Measurements from ENCODE around the gene OSBP. TPM values are rescaled to one million over a fixed set of nuclear protein-coding genes. Genes with fewer than 3 reads are reported as not detected.

Gene OSBP
- total and polyA plus RNA-seq, 2 donors (not counting 3 experiments of a cell fraction or from before 2014, with no cell fraction given) = 14.2 to 37.5 TPM

GRCh38 chr11:59560702-59561473 lies 54.7 kb downstream of the OSBP start:
- CTCF ChIA-PET = interaction anchor here (1.1 to 2.5 kb wide), 2 partner anchors 23 to 108 kb away, joined by 3 to 7 read pairs; partner anchors contain the start of gene PATL1
- peak overlapping the region; percentile 88 for H3K9ac ChIP-seq (replicated peaks; ENCODE audit: extremely low read depth, insufficient read depth, low read length)
- peak overlapping the region; percentile 76 for H3K4me2 ChIP-seq (ENCODE audit: insufficient read depth, low read length)
- no peaks in the 10 kb centered on the region for H3K9me1 ChIP-seq (replicated peaks; ENCODE audit: control insufficient read depth, extremely low read depth, insufficient read depth, low read length)
- H3K4me1 ChIP-seq (ENCODE audit: control insufficient read depth, extremely low read depth, insufficient read depth, low read length) = peaks cover 9% of the 10 kb centered on the region
- no peaks in the 10 kb centered on the region for H3K36me3 ChIP-seq (ENCODE audit: control insufficient read depth in 2 of 2, extremely low read depth in 1 of 2, insufficient read depth in 2 of 2, low read length in 2 of 2)
- POLR2A ChIA-PET = no interaction called here
- peak; percentile 88 for DNase-seq (ENCODE audit: low read depth, low spot score)
- no peaks in the 10 kb centered on the region for H3K79me2 ChIP-seq (ENCODE audit: control insufficient read depth, insufficient read depth, low read length)
- no peaks in the 10 kb centered on the region for H3K9me3 ChIP-seq (replicated peaks; ENCODE audit: control insufficient read depth, insufficient read depth, low read length)
- intact Hi-C loops (cut with micrococcal nuclease) (loop anchor here (1.0 kb wide), 2 partner anchors 10 to 108 kb away; partner anchors contain the start of gene PATL1), dilution Hi-C loops (cut with MboI; ENCODE audit: extremely low pct_ligation_motif_present, low sequenced_read_pairs) (no loop called here)
- no peaks in the 10 kb centered on the region for H3K27me3 ChIP-seq (ENCODE audit: control insufficient read depth in 2 of 2, insufficient read depth in 2 of 2, low read length in 2 of 2)
- H4K20me1 ChIP-seq (replicated peaks; ENCODE audit: control insufficient read depth, extremely low read depth, insufficient read depth, low read length) = no peaks in the 10 kb centered on the region
- peak; percentile 82 for FAIRE-seq
- TSS peak; percentile 34 for BruUV-seq (replicated peaks)
- H3K4me3 ChIP-seq (replicated peaks in 1 of 3; ENCODE audit: insufficient read depth in 1 of 3, low read depth in 1 of 3, low read length in 3 of 3) = peak overlapping the region; percentile 50 to 93 (median 70)
- H2AFZ ChIP-seq (ENCODE audit: low read depth, low read length) = peak overlapping the region; percentile 92
- peak overlapping the region; percentile 60 for H3K27ac ChIP-seq (ENCODE audit: insufficient read depth, low read depth, low read length)
- TF ChIP-seq GATA2 (IDR thresholded peaks at IDR 0.05; ENCODE audit: insufficient read depth, insufficient read length, low read depth, low read length) (no peak), FOS (IDR thresholded peaks at IDR 0.05; ENCODE audit: borderline replicate concordance, insufficient read depth, low read length) (peak; percentile 14), EZH2 (IDR thresholded peaks at IDR 0.05; ENCODE audit: borderline replicate concordance, low read depth, low read length, severe bottlenecking) (no peak), MAX (IDR thresholded peaks at IDR 0.05; ENCODE audit: insufficient read depth, insufficient read length) (no peak)

- Histone ChIP-seq H3K9ac (replicated peaks; ENCODE audit: extremely low read depth, insufficient read depth, low read length) (peak overlapping the region; percentile 88), H3K27ac (ENCODE audit: insufficient read depth, low read depth, low read length) (peak overlapping the region; percentile 60), H3K4me1 (ENCODE audit: control insufficient read depth, extremely low read depth, insufficient read depth, low read length) (peaks cover 9% of the 10 kb centered on the region), H3K27me3 (ENCODE audit: control insufficient read depth in 2 of 2, insufficient read depth in 2 of 2, low read length in 2 of 2) (no peaks in the 10 kb centered on the region), H3K79me2 (ENCODE audit: control insufficient read depth, insufficient read depth, low read length) (no peaks in the 10 kb centered on the region), H3K9me3 (replicated peaks; ENCODE audit: control insufficient read depth, insufficient read depth, low read length) (no peaks in the 10 kb centered on the region), H3K4me2 (ENCODE audit: insufficient read depth, low read length) (peak overlapping the region; percentile 64), H3K9me1 (replicated peaks; ENCODE audit: control insufficient read depth, extremely low read depth, insufficient read depth, low read length) (no peaks in the 10 kb centered on the region), H4K20me1 (replicated peaks; ENCODE audit: control insufficient read depth, extremely low read depth, insufficient read depth, low read length) (no peaks in the 10 kb centered on the region), H3K36me3 (ENCODE audit: control insufficient read depth in 2 of 2, extremely low read depth in 1 of 2, insufficient read depth in 2 of 2, low read length in 2 of 2) (no peaks in the 10 kb centered on the region), H2AFZ (ENCODE audit: low read depth, low read length) (peak overlapping the region; percentile 92), H3K4me3 (replicated peaks in 1 of 3; ENCODE audit: insufficient read depth in 1 of 3, low read depth in 1 of 3, low read length in 3 of 3) (peak overlapping the region; percentile 50 to 93 (median 70))
- dilution Hi-C loops (cut with MboI; ENCODE audit: extremely low pct_ligation_motif_present, low sequenced_read_pairs) = no loop called here
- DNase-seq (ENCODE audit: low read depth, low spot score) = peak; percentile 86
- intact Hi-C loops (cut with micrococcal nuclease) = loop anchor here (1.0 kb wide), 1 partner anchor 9 kb away; no protein-coding TSS in a partner anchor
- TF ChIP-seq MAX (IDR thresholded peaks at IDR 0.05; ENCODE audit: insufficient read depth, insufficient read length) = no peak
- TF ChIP-seq EZH2 (IDR thresholded peaks at IDR 0.05; ENCODE audit: borderline replicate concordance, low read depth, low read length, severe bottlenecking) = no peak
- TF ChIP-seq JUN (IDR thresholded peaks at IDR 0.05; ENCODE audit: borderline replicate concordance, insufficient read depth, insufficient read length, low read depth) = no peak
- peak; percentile 34 for TF ChIP-seq POLR2A (IDR thresholded peaks at IDR 0.05; ENCODE audit: low read depth, low read length)
- TF ChIP-seq POLR2AphosphoS5 (IDR thresholded peaks at IDR 0.05; ENCODE audit: insufficient read depth, low read depth, low read length) = peak; percentile 5
- TF ChIP-seq FOS (IDR thresholded peaks at IDR 0.05; ENCODE audit: borderline replicate concordance, insufficient read depth, low read length) = no peak
- no peak for TF ChIP-seq CTCF (IDR thresholded peaks at IDR 0.05; ENCODE audit: extremely low read depth in 1 of 2, insufficient read depth in 1 of 2, low read depth in 1 of 2, low read length in 2 of 2)
- no peak for TF ChIP-seq MYC (IDR thresholded peaks at IDR 0.05; ENCODE audit: low read depth, low read length)
- no peak for TF ChIP-seq GATA2 (IDR thresholded peaks at IDR 0.05; ENCODE audit: insufficient read depth, insufficient read length, low read depth, low read length)
- no TSS peak for BruUV-seq (replicated peaks)
- ChIA-PET CTCF (interaction anchor here (2.5 kb wide), 1 partner anchor 23 kb away, joined by 7 read pairs; no protein-coding TSS in a partner anchor), POLR2A (no interaction called here)
- no peak for FAIRE-seq
These were observed 55.3 kb downstream of the OSBP start for GRCh38 chr11:59560290-59560701.
